Femur (tissue), 1 donor: ENCODE data around the gene MFAP3.
"Not testable (repeated sequence)": the region's sequence is repeated elsewhere in the genome, so short reads cannot be mapped to it uniquely, and the experiment has no call there.

ENCODE experiments used
- DNase-seq: peaks from one replicate; pipeline ENCODE4 v3.0.0-alpha.2; 2017

MFAP3 gene

DNA sequence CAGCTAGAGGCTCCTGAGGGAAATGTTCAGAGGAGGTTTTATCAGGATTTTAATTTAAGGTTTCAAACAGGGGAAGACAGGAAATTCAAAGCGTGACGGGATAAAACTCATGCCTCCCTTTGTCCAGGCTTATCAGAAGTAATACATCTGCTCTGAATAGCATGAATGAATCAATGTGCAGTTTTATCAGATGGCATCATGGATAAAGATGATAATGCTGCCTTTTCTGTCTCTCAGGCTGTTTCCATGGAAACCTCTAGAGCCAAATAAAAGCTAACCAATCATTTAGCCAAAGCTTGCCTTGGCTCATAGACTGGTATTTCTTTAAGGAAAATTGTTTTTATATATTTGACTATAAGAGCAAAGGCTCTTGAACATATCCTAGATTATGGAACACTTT, 16.4 kb downstream of the MFAP3 start:
- no peak for DNase-seq

GRCh38 chr5:154058055-154059038, 19.6 kb downstream of the MFAP3 start:
- DNase-seq, result no peak

- DNase-seq, result no peak
Observed at GRCh38 chr5:154059039-154059430, 20.3 kb downstream of the MFAP3 start.

DNA sequence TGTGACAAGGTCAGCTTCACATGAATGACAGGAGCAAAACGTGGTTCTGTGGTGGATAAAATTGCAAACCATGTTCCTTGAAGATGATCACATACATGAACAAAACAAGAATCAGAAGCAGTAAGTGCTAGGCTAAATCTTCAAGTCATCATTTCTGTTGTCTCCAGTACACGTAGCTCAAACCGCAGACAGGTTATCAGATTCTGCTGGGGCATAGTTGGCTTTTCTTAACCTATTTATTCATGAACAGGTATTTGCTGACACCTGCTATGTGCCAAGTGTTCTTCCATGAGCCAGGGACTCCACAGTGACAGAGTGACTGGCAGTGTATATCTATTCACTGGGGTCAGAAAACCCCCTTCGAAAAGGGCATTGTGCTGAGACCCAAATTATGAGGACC, 20.8 kb downstream of the MFAP3 start:
- no peak for DNase-seq

DNA sequence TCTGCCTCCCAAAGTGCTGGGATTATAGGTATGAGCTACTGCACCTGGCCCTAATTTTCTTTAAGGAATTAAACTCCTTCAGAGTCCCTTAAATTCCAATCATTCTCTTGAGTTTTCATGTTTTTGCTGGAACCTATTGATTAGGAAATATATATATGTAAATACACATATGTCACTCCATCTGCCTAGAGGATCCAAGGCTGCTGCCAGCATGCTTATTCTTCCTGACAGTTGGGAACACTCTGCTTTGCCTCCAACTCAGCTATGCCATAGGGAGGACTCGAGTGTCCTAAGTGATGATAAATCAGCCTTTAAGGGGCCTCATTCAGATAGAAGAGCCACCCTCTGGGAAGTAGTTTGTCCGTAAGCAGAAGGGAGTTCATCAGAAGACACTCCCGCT, 21.8 kb downstream of the MFAP3 start:
- no peak for DNase-seq

DNA sequence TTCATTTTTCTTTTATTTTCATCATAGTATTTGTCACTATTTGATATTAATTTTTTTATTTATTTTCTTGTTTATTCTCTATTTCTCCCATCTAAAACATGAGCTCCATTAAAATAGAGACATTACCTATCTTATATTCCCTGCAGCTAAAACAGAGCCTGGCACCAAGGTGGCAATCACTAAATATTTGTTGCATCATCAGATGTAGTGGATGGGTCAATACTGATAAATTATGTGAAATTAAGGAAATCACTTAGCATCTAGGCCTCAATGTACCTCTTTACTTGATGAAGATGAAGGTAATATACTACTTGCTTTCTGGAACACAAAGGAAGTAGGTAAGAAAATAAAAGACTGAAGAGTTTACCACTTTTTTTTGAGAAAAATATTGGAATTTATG, 24.6 kb downstream of the MFAP3 start:
- DNase-seq, result no peak

DNA sequence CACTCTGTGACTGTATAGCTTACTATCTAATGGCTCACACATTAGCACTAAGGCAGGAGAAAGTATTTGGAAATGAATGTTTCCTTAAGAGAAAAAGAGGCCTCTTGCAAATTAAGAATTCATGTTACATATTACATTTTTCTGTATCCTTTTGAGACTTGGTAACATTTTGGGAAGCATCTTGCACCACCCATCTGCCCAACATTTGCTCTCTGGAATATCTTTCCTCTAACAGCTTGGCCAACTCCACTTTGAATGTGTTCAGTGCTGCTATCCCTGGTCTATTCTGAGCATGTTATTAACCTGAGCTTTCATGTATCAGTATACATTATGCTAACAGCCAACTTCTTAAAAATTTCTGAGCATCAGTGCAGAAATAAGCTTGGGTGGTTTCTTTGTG, 27.2 kb downstream of the MFAP3 start:
- DNase-seq, result no peak

GRCh38 chr5:154069854-154070253, 31.1 kb downstream of the MFAP3 start:
- not testable (repeated sequence) for DNase-seq

DNA sequence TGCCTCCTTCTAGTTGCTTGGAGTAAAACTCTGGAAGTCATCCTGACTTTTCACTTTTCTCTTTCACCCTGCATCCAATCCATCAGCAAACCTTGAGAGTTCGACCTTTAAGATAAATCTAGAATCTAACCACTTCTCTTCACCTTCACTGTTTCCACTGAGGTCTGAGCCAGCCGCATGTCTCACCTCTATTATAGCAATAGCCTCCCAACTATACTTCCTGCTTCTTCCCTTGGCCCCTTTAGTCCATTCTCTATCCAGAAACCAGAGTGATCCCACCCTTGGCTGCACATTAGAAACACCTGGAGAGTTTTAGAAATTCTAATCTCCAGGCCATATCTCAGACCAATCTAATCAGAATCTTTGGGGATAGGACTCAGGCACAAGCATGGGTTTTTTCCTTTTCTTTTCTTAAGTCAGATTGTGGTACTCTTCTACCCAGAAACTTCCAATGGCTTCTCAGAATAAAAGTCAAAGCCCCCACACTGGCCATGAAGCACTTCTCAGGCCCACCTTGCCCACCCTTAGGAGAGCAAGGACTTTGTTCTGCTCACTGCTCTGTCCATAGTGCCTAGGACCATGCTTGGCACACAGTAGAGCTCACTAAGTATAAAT, 33.1 kb downstream of the MFAP3 start:
- no peak for DNase-seq

DNA sequence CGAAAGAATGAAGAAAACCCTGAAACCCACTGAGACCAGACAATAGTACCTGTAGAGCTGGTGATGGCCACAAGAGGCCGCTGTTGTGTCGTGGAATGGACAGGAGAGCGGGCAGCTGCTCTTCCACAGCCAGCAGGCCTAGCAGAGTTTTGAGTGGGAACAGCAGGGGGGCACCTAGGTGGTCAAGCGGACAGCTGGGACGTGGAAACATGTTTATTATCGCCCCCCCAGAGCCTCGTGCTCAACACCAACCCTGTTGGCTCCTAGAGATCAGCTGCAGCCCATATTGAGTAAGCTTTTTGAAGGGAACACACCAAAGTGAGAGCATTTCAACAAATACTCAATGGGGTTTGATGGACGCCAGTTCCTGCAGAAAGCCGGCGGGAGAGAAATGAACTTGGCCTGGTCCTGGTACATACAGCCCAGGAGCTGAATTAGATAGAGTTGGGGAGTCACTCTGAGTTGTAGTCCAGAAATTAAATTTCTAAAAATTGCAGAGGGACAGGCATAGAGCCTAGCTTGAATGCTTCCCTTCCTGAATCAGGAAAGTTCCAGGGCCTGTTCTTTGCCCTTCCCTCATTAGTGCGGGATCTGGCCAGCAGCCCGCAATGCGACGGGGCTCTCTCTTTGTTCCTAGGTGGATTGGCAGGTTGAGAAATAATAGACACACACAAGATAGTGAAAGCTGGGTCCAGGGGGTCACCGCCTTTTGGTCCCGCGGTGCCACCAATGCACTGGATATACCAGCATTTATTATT, 33.8 kb downstream of the MFAP3 start:
- peak; percentile 86 for DNase-seq

GRCh38 chr5:154076240-154076922, 37.6 kb downstream of the MFAP3 start:
- no peak for DNase-seq

DNA sequence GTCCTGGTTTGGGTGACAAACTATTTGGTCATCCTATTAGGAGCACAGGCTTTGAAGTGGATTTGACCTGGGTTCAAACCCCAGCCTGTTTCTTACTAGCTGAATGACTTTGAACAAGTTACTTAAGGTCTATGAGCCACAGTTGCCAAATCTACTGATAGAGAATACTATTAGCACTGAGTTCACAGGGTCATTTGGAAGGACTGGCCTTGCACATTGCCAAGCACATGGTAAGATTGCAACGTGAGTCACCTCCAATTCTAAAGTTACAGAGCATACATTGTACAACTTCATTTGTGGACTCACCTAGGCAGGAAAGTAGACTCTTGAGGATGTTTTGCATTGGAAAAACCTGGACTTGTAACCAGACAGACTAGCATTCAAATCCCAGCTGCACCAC, 38.9 kb downstream of the MFAP3 start:
- DNase-seq, result no peak

GRCh38 chr5:154078272-154078671, 39.5 kb downstream of the MFAP3 start:
- no peak for DNase-seq

DNA sequence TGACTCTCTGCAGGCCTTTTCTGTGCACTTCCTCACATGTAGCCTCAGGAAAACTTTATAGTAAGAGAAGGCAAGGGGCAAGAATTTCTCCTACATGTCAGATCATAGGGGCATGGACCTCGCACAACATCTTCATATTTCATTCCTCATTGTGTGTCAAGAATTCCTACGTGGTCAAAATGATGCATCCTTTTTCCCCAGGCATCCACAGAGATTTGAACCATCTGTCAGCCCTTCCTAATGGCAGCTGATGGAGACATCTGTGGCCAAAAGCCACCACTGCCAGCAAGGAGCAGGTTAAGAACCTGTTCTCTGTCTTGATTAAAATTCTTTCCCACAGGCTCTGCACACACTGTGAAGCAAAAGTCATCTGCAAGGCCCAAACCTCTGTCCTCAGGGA, 42.5 kb downstream of the MFAP3 start:
- DNase-seq, result no peak

- DNase-seq, result no peak
Observed at GRCh38 chr5:154084062-154084639, 45.4 kb downstream of the MFAP3 start.

DNA sequence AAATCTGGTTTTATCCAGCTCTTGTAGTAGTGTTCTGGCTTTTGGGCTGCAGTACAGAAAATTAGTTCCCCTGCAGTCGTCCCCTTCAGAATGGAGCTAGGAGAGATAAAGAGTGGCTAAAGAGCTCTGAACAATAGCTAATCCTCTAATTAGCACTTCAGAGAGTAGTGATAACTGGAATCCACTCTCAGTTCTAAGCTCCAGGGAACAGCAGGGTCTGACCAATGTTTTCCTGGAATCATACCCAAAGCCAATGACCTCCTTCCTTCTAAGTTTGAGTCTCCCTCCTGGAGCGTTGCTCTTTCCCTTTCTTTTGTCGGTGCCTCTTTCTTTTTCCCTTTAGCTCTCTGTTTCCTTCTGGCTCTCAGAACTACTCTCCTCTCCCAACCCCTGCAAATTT, 47.4 kb downstream of the MFAP3 start:
- DNase-seq, result no peak

- peak; percentile 65 for DNase-seq
Observed at GRCh38 chr5:154086641-154087040, 47.9 kb downstream of the MFAP3 start.

- DNase-seq, result no peak
Observed at GRCh38 chr5:154087260-154087659, 48.5 kb downstream of the MFAP3 start.

DNA sequence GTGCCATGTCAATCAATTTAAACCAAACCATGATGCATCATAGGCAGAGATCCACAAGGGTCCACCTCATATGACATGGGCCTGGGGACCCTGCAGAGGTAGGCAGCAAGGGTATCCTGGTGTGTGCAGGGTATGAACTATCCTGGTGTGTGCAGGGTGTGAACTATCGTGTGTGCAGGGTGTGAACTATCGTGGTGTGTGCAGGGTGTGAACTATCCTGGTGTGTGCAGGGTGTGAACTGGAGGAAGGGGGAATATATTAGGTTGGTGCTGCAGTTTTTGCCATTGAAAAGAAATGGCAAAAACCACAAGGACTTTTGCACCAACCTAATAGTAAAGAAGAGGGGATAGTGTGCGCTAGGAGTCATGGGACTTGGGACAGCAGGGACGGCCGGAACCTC, 50.0 kb downstream of the MFAP3 start:
- DNase-seq, result no peak

DNA sequence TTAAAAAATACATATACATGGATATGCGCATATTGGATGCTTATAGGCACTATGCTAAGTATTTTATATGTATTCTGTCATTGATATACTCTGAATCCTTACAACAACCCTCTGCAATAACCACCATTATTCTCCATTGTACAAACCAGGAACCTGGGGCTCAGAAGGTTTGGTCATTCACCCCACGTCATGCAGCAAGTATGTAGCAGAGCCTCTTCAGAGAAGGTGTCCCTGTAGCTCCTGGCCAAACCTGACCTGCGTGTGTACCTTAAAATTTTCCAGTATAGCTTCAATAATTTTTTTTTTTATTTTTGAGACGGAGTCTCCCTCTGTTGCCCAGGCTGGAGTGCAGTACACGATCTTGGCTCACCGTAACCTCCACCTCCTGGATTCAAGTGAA, 51.9 kb downstream of the MFAP3 start:
- no peak for DNase-seq

- no peak for DNase-seq
Observed at GRCh38 chr5:154092356-154093141, 53.8 kb downstream of the MFAP3 start.

DNA sequence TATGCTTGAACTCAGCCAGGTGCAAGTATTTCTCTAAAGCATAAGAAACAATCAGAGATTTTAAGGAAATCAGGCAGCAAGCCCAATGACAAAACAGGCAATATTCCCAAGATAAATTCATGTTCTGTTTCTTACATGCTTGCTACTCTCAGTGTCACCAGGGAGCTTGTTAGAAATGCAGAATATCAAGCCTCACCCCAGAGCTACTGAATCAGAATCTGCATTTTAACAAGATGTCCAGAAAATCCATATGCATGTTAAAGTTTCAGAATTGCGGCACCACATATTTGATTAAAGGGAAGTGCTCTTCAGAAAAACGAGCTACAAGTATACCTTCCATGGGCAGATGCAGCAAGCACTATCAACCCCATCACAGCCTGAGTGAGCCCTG, 54.4 kb downstream of the MFAP3 start:
- no peak for DNase-seq
